ENCODE data around the gene ZCCHC7. TPM values are rescaled to one million over a fixed set of nuclear protein-coding genes. Genes with fewer than 3 reads are reported as not detected.

The ZCCHC7 gene
- total and polyA plus RNA-seq, 2 donors (not counting 3 experiments of a cell fraction or from before 2014, with no cell fraction given), result 7.4 to 14.8 TPM

DNA sequence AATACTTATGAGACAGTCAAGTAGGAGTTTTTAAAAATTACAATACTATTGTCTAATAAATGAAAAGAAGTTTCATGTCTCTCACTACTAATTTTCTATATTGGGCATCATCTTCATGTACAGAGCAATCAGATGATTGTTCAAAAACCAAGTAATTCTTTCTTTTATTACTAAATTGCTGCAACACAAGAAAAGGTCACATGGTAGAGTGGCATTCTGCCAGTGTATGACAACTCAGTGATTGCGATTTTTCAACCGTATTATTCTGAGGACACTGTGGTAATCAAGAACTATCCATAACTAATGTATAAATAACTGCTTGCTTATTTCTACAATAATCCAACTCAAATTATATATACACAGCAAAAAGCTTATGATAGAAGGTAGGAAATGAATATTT lies 205.4 kb downstream of the ZCCHC7 start:
- Histone ChIP-seq H3K9me1 (replicated peaks; ENCODE audit: control insufficient read depth, extremely low read depth, insufficient read depth, low read length) (no peaks in the 10 kb centered on the region), H3K36me3 (ENCODE audit: control insufficient read depth in 2 of 2, extremely low read depth in 1 of 2, insufficient read depth in 2 of 2, low read length in 2 of 2) (no peaks in the 10 kb centered on the region), H3K79me2 (ENCODE audit: control insufficient read depth, insufficient read depth, low read length) (no peaks in the 10 kb centered on the region), H3K27me3 (ENCODE audit: control insufficient read depth in 2 of 2, insufficient read depth in 2 of 2, low read length in 2 of 2) (no peaks in the 10 kb centered on the region), H4K20me1 (replicated peaks; ENCODE audit: control insufficient read depth, extremely low read depth, insufficient read depth, low read length) (no peaks in the 10 kb centered on the region), H3K9ac (replicated peaks; ENCODE audit: extremely low read depth, insufficient read depth, low read length) (no peak overlapping the region), H3K4me2 (ENCODE audit: insufficient read depth, low read length) (no peak overlapping the region), H3K4me1 (ENCODE audit: control insufficient read depth, extremely low read depth, insufficient read depth, low read length) (no peaks in the 10 kb centered on the region), H2AFZ (ENCODE audit: low read depth, low read length) (no peak overlapping the region), H3K27ac (ENCODE audit: insufficient read depth, low read depth, low read length) (no peak overlapping the region), H3K9me3 (replicated peaks; ENCODE audit: control insufficient read depth, insufficient read depth, low read length) (no peaks in the 10 kb centered on the region), H3K4me3 (replicated peaks in 1 of 3; ENCODE audit: insufficient read depth in 1 of 3, low read depth in 1 of 3, low read length in 3 of 3) (no peak overlapping the region)
- no TSS peak for BruUV-seq (replicated peaks)
- POLR2A ChIA-PET, result no interaction called here
- CTCF ChIA-PET, result no interaction called here
- TF ChIP-seq, protein P1, sequence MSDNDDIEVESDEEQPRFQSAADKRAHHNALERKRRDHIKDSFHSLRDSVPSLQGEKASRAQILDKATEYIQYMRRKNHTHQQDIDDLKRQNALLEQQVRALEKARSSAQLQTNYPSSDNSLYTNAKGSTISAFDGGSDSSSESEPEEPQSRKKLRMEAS (IDR thresholded peaks at IDR 0.05; ENCODE audit: insufficient read depth, insufficient read length), result no peak
- no peak for TF ChIP-seq MYC (IDR thresholded peaks at IDR 0.05; ENCODE audit: low read depth, low read length)
- no peak for TF ChIP-seq CTCF (IDR thresholded peaks at IDR 0.05; ENCODE audit: extremely low read depth in 1 of 2, insufficient read depth in 1 of 2, low read depth in 1 of 2, low read length in 2 of 2)
- TF ChIP-seq POLR2A (IDR thresholded peaks at IDR 0.05; ENCODE audit: low read depth, low read length), result no peak
- TF ChIP-seq EZH2 (IDR thresholded peaks at IDR 0.05; ENCODE audit: borderline replicate concordance, low read depth, low read length, severe bottlenecking), result no peak
- TF ChIP-seq GATA2 (IDR thresholded peaks at IDR 0.05; ENCODE audit: insufficient read depth, insufficient read length, low read depth, low read length), result no peak
- TF ChIP-seq FOS (IDR thresholded peaks at IDR 0.05; ENCODE audit: borderline replicate concordance, insufficient read depth, low read length), result no peak
- no peak for TF ChIP-seq POLR2AphosphoS5 (IDR thresholded peaks at IDR 0.05; ENCODE audit: insufficient read depth, low read depth, low read length)
- TF ChIP-seq JUN (IDR thresholded peaks at IDR 0.05; ENCODE audit: borderline replicate concordance, insufficient read depth, insufficient read length, low read depth), result no peak
- dilution Hi-C loops (cut with MboI; ENCODE audit: extremely low pct_ligation_motif_present, low sequenced_read_pairs) (no loop called here), intact Hi-C loops (cut with micrococcal nuclease) (no loop called here)
- FAIRE-seq, result no peak
- DNase-seq (ENCODE audit: low read depth, low spot score), result no peak
